Prostate gland (tissue), 2 donors: ENCODE results near the gene CELF4. TPM values are rescaled to one million over a fixed set of nuclear protein-coding genes. Genes with fewer than 3 reads are reported as not detected.

ENCODE experiments used
- DNase-seq: peaks from one replicate; pipeline ENCODE4 v3.0.0-alpha.2; 2019; ENCODE audit warnings: low spot score
- H3K27ac ChIP-seq, 2 donors: fragments of 200-600 bp; sonication (generic); 2 replicates each; pipeline ENCODE4 v1.5.1; 2017 to 2019
- H3K27me3 ChIP-seq: fragments of 200-600 bp; sonication (generic); replicated peaks from 2 replicates; pipeline ENCODE4 v1.5.1; 2019; ENCODE audit not compliant: insufficient read depth
- H3K36me3 ChIP-seq, 2 donors: fragments of 200-600 bp; sonication (generic); 1 replicate in 1 of 2; 2 replicates in 1 of 2; pipeline versions ENCODE4 v1.5.1 to v1.8.1; 2017 to 2019
- H3K4me1 ChIP-seq: fragments of 200-600 bp; sonication (generic); replicated peaks from 2 replicates; pipeline ENCODE4 v1.5.1; 2019
- H3K4me3 ChIP-seq, 2 donors: fragments of 200-600 bp; sonication (generic); 2 replicates each; pipeline ENCODE4 v1.5.1; 2017 to 2019
- H3K9me3 ChIP-seq: fragments of 200-600 bp; sonication (generic); 2 replicates; pipeline ENCODE4 v1.5.1; 2017
- POLR2A ChIP-seq: fragments of 450-650 bp; IDR thresholded peaks from one replicate; pipeline ENCODE4 v1.6.1; 2016; ENCODE audit warnings: antibody characterized with exemption, mild to moderate bottlenecking
- POLR2AphosphoS5 ChIP-seq: sonication (generic); formaldehyde crosslinking; IDR thresholded peaks from one replicate; pipeline ENCODE4 v1.6.1; 2017; ENCODE audit warnings: antibody characterized with exemption
- WGBS: methylation state at CpG from one replicate; pipeline ENCODE4 v1.1.5; 2018; 5-methylcytosine and 5-hydroxymethylcytosine counted together
- intact Hi-C: fragments of 100-400 bp; cut with DNase I; formaldehyde crosslinking; loops from one replicate; pipeline ENCODE4 v1.14.2; 2022
- total RNA-seq, 2 donors: library from RNA; depleted of rRNA; stranded (reverse); fragments of >200 nt; gene quantifications; one replicate each; pipeline ENCODE4 v1.1.0, GENCODE V29; 2016
- TF ChIP-seq, protein P1 (sequence below), 4 experiments: fragments of 200-600 bp in 2 of 4; fragments of 450-650 bp in 2 of 4; sonication (generic) in 2 of 4; IDR thresholded peaks; 1 replicate in 3 of 4; 2 replicates in 1 of 4; pipeline ENCODE4 v1.5.1; 2016 to 2019; ENCODE audit warnings: antibody characterized with exemption in 4 of 4, mild to moderate bottlenecking in 2 of 4, moderate library complexity in 2 of 4

CELF4 gene
- total RNA-seq, 2 donors from 2014 or later = 7.8 to 8.5 TPM

GRCh38 chr18:37514953-37515352 is 50.6 kb downstream of the CELF4 start:
- H3K27ac ChIP-seq = no peak overlapping the region
- 73% methylated on average over 3 of the region's 3 CpGs for WGBS
- H3K4me3 ChIP-seq = no peak overlapping the region
- no peaks in the 10 kb centered on the region for H3K9me3 ChIP-seq
- no peak for DNase-seq
- intact Hi-C loops = loop anchor here (10.0 kb wide), 1 partner anchor 60 kb away; no protein-coding TSS in a partner anchor
- no peaks in the 10 kb centered on the region for H3K36me3 ChIP-seq
- peaks cover 3% of the 10 kb centered on the region for H3K27me3 ChIP-seq
- H3K4me1 ChIP-seq = no peaks in the 10 kb centered on the region
- TF ChIP-seq POLR2A (no peak), POLR2AphosphoS5 (no peak)
- TF ChIP-seq, protein P1, sequence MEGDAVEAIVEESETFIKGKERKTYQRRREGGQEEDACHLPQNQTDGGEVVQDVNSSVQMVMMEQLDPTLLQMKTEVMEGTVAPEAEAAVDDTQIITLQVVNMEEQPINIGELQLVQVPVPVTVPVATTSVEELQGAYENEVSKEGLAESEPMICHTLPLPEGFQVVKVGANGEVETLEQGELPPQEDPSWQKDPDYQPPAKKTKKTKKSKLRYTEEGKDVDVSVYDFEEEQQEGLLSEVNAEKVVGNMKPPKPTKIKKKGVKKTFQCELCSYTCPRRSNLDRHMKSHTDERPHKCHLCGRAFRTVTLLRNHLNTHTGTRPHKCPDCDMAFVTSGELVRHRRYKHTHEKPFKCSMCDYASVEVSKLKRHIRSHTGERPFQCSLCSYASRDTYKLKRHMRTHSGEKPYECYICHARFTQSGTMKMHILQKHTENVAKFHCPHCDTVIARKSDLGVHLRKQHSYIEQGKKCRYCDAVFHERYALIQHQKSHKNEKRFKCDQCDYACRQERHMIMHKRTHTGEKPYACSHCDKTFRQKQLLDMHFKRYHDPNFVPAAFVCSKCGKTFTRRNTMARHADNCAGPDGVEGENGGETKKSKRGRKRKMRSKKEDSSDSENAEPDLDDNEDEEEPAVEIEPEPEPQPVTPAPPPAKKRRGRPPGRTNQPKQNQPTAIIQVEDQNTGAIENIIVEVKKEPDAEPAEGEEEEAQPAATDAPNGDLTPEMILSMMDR (IDR thresholded peaks at IDR 0.05) = no peak

- TF ChIP-seq POLR2AphosphoS5 (no peak), POLR2A (no peak)
- TF ChIP-seq, protein P1 (IDR thresholded peaks at IDR 0.05) = no peak
Measured at GRCh38 chr18:37512400-37512799, 53.2 kb downstream of the CELF4 start.

DNA sequence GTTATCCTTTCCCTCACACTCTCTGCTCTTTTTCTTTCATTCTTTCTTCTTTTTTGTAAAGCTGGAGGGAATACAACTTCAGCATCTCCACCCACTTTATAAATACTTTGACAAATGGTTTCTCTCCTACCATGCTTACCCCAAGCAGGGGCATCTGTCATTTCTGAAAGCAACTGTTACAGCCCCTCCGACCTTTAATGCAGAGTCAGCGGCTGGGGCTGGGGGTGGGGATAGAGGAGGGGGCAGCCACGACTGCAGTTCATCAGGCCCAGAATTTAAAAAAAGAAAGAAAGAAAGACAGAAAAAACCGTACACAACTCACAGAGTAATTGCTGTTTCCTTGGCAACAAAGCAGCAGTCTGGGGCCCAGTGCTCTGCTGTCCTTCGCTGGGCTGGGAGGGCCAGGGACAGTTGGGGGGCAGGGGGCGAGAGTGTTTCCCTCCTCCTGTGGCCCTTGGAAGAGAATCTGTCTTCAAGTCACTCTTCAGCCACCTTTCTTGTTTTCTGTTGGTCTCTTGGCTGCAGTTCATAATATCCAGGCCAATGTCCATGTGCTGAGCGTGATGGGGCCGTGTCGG is 53.8 kb downstream of the CELF4 start:
- no peaks in the 10 kb centered on the region for H3K9me3 ChIP-seq
- WGBS = 50% methylated on average over 9 of the region's 9 CpGs
- no peak for TF ChIP-seq POLR2A
- TF ChIP-seq, protein P1 (IDR thresholded peaks at IDR 0.05) = no peak
- H3K4me1 ChIP-seq = no peaks in the 10 kb centered on the region
- H3K4me3 ChIP-seq = no peak overlapping the region
- no peaks in the 10 kb centered on the region for H3K36me3 ChIP-seq
- DNase-seq = no peak
- H3K27ac ChIP-seq = no peak overlapping the region
- intact Hi-C loops = loop anchor here (10.0 kb wide), 1 partner anchor 57 kb away; no protein-coding TSS in a partner anchor
- no peaks in the 10 kb centered on the region for H3K27me3 ChIP-seq

More at GRCh38 chr18:37512400-37512799, 53.2 kb downstream of the CELF4 start:
- WGBS = 79% methylated on average over 2 of the region's 2 CpGs
- no peak for DNase-seq
- no peaks in the 10 kb centered on the region for H3K36me3 ChIP-seq
- intact Hi-C loops = loop anchor here (10.0 kb wide), 1 partner anchor 58 kb away; no protein-coding TSS in a partner anchor
- H3K4me3 ChIP-seq = no peak overlapping the region
- H3K4me1 ChIP-seq = no peaks in the 10 kb centered on the region
- H3K27me3 ChIP-seq = no peaks in the 10 kb centered on the region
- H3K9me3 ChIP-seq = no peaks in the 10 kb centered on the region
- no peak overlapping the region for H3K27ac ChIP-seq

DNA sequence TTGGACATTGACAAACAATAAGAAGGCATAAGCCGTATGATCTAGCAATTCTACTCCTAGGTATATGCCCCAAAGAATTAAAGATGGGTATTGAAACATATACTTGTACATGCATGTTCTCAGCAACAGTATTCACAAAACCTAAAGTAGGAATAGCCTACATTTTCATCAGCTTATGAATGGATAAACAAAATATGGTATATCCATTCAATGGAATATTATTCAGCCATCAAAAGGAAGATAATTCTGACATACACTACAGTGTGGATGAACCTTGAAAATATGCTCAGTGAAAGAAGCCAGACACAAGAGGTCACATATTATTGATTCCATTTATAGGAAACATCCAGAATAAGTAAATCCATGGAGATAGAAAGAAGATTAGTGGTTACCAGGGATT is 56.0 kb downstream of the CELF4 start:
- intact Hi-C loops = no loop called here

More for the DNA sequence above, 56.0 kb downstream of the CELF4 start:
- H3K9me3 ChIP-seq = no peaks in the 10 kb centered on the region
- no peaks in the 10 kb centered on the region for H3K4me1 ChIP-seq
- H3K36me3 ChIP-seq = no peaks in the 10 kb centered on the region
- H3K4me3 ChIP-seq = no peak overlapping the region
- TF ChIP-seq POLR2AphosphoS5 = no peak
- TF ChIP-seq POLR2A = no peak
- TF ChIP-seq, protein P1 (IDR thresholded peaks at IDR 0.05) = no peak
- no peaks in the 10 kb centered on the region for H3K27me3 ChIP-seq
- WGBS = 93% methylated on average over 1 of the region's 1 CpG
- H3K27ac ChIP-seq = no peak overlapping the region
- no peak for DNase-seq
